Measurements from ENCODE around the gene TAF4.

Gene TAF4

GRCh38 chr20:62014488-62014775, 51.2 kb downstream of the TAF4 start:
- no peak overlapping the region for H3K4me3 ChIP-seq (replicated peaks in 1 of 2; ENCODE audit: low read depth in 2 of 2, low read length in 2 of 2)
- no peak for TF ChIP-seq CTCF (IDR thresholded peaks at IDR 0.05; ENCODE audit: low read depth, low read length)
- DNase-seq (ENCODE audit: low read depth in 2 of 2): no peak

- no peak overlapping the region for H3K4me3 ChIP-seq (replicated peaks in 1 of 2; ENCODE audit: low read depth in 2 of 2, low read length in 2 of 2)
- no peak for TF ChIP-seq CTCF (IDR thresholded peaks at IDR 0.05; ENCODE audit: low read depth, low read length)
- no peak for DNase-seq (ENCODE audit: low read depth in 2 of 2)
Measured at GRCh38 chr20:62012631-62013030, 53.0 kb downstream of the TAF4 start.

GRCh38 chr20:62011938-62012534, 53.6 kb downstream of the TAF4 start:
- no peak for TF ChIP-seq CTCF (IDR thresholded peaks at IDR 0.05; ENCODE audit: low read depth, low read length)
- no peak overlapping the region for H3K4me3 ChIP-seq (replicated peaks in 1 of 2; ENCODE audit: low read depth in 2 of 2, low read length in 2 of 2)
- no peak for DNase-seq (ENCODE audit: low read depth in 2 of 2)

- TF ChIP-seq CTCF (IDR thresholded peaks at IDR 0.05; ENCODE audit: low read depth, low read length): no peak
- H3K4me3 ChIP-seq (replicated peaks in 1 of 2; ENCODE audit: low read depth in 2 of 2, low read length in 2 of 2): no peak overlapping the region
- DNase-seq (ENCODE audit: low read depth in 2 of 2): no peak
Measured at GRCh38 chr20:62011403-62011790, 54.3 kb downstream of the TAF4 start.

GRCh38 chr20:62010551-62011402, 54.9 kb downstream of the TAF4 start:
- DNase-seq (ENCODE audit: low read depth in 2 of 2): peak; percentile 65 to 66
- no peak overlapping the region for H3K4me3 ChIP-seq (replicated peaks in 1 of 2; ENCODE audit: low read depth in 2 of 2, low read length in 2 of 2)
- TF ChIP-seq CTCF (IDR thresholded peaks at IDR 0.05; ENCODE audit: low read depth, low read length): peak; percentile 62

GRCh38 chr20:62009869-62010445, 55.7 kb downstream of the TAF4 start:
- no peak for TF ChIP-seq CTCF (IDR thresholded peaks at IDR 0.05; ENCODE audit: low read depth, low read length)
- DNase-seq (ENCODE audit: low read depth in 2 of 2): no peak

More at GRCh38 chr20:62009869-62010445, 55.7 kb downstream of the TAF4 start:
- H3K4me3 ChIP-seq (replicated peaks in 1 of 2; ENCODE audit: low read depth in 2 of 2, low read length in 2 of 2): no peak overlapping the region

All from cardiac fibroblast (primary cell).